Left kidney (tissue), 2 donors: ENCODE data around the gene ALKBH5. TPM values are rescaled to one million over a fixed set of nuclear protein-coding genes. Genes with fewer than 3 reads are reported as not detected.

ENCODE experiments used
- DNase-seq: peaks from one replicate; pipeline ENCODE4 v3.0.0-alpha.2; 2013
- polyA plus RNA-seq: library from polyadenylated mRNA; unstranded; fragments of 120-200 nt; gene quantifications from one replicate; pipeline ENCODE4 v1.2.1, GENCODE V29; 2013; ENCODE audit not compliant: insufficient read length

Gene ALKBH5
- polyA plus RNA-seq, 1 donor, result 64.8 TPM

GRCh38 chr17:18241229-18241871 lies 57.7 kb downstream of the ALKBH5 start:
- no peak for DNase-seq

- DNase-seq, result no peak
These were observed 61.6 kb downstream of the ALKBH5 start for GRCh38 chr17:18245038-18245776.

GRCh38 chr17:18246109-18246725 lies 62.6 kb downstream of the ALKBH5 start:
- DNase-seq, result no peak

- no peak for DNase-seq
These were observed 63.4 kb downstream of the ALKBH5 start for GRCh38 chr17:18246880-18247612.

- no peak for DNase-seq
These were observed 64.0 kb downstream of the ALKBH5 start for GRCh38 chr17:18247613-18248001.

- no peak for DNase-seq
These were observed 64.7 kb downstream of the ALKBH5 start for GRCh38 chr17:18248300-18248731.

GRCh38 chr17:18248811-18249210 lies 65.2 kb downstream of the ALKBH5 start:
- no peak for DNase-seq

GRCh38 chr17:18250259-18250658 lies 66.6 kb downstream of the ALKBH5 start:
- DNase-seq, result no peak

GRCh38 chr17:18250708-18251107 lies 67.1 kb downstream of the ALKBH5 start:
- DNase-seq, result no peak

- no peak for DNase-seq
These were observed 67.6 kb downstream of the ALKBH5 start for GRCh38 chr17:18251204-18251603.

- no peak for DNase-seq
These were observed 68.5 kb downstream of the ALKBH5 start for GRCh38 chr17:18252160-18252559.

- no peak for DNase-seq
These were observed 69.7 kb downstream of the ALKBH5 start for GRCh38 chr17:18253187-18253884.

GRCh38 chr17:18253947-18254821 lies 70.6 kb downstream of the ALKBH5 start:
- DNase-seq, result no peak

GRCh38 chr17:18254888-18255649 lies 71.4 kb downstream of the ALKBH5 start:
- DNase-seq, result no peak

GRCh38 chr17:18256351-18256750 lies 72.7 kb downstream of the ALKBH5 start:
- no peak for DNase-seq

GRCh38 chr17:18256776-18257175 lies 73.1 kb downstream of the ALKBH5 start:
- DNase-seq, result no peak

- no peak for DNase-seq
These were observed 73.8 kb downstream of the ALKBH5 start for GRCh38 chr17:18257268-18257981.

GRCh38 chr17:18257982-18258355 lies 74.3 kb downstream of the ALKBH5 start:
- DNase-seq, result no peak

GRCh38 chr17:18258356-18259038 lies 74.9 kb downstream of the ALKBH5 start, which contains the start of gene FLII:
TSS of gene FLII (minus strand) at chr17:18258738. CDS start at chr17:18258690, 48 bp downstream.
- peak; percentile 35 for DNase-seq
